CD14-positive monocyte (primary cell): ENCODE data around the gene FARP1. TPM values are rescaled to one million over a fixed set of nuclear protein-coding genes. Genes with fewer than 3 reads are reported as not detected.

Experiments used
- DNase-seq, 3 donors: peaks; one replicate each; pipeline ENCODE4 v3.0.0-alpha.2; 2011 to 2022
- H2AFZ ChIP-seq: 2 replicates; pipeline ENCODE4 v1.6.0; 2012; ENCODE audit warnings: mild to moderate bottlenecking, low read depth, low read length, inconsistent platforms; ENCODE audit not compliant: insufficient read depth, poor library complexity, severe bottlenecking
- H3K27ac ChIP-seq, 2 donors: 1 replicate in 1 of 2; 2 replicates in 1 of 2; pipeline ENCODE4 v1.5.1; 2012 to 2013; ENCODE audit warnings: low read length in 2 of 2, control low read depth in 1 of 2, inconsistent platforms in 1 of 2, low read depth in 1 of 2, mild to moderate bottlenecking in 1 of 2
- H3K27me3 ChIP-seq, 2 donors: one replicate each; pipeline versions ENCODE4 v1.6.0 to v1.6.1; 2011 to 2013; ENCODE audit warnings: low read length in 2 of 2; ENCODE audit not compliant: control insufficient read depth in 2 of 2, insufficient read depth in 2 of 2
- H3K36me3 ChIP-seq, 2 donors: replicated peaks in 1 of 2; 1 replicate in 1 of 2; 2 replicates in 1 of 2; pipeline versions ENCODE4 v1.5.1 to v1.6.1; 2012 to 2013; ENCODE audit warnings: low read length in 2 of 2, control low read depth in 1 of 2, inconsistent platforms in 1 of 2, mild to moderate bottlenecking in 1 of 2; ENCODE audit not compliant: insufficient read depth in 2 of 2, control insufficient read depth in 1 of 2
- H3K4me1 ChIP-seq, 2 donors: 1 replicate in 1 of 2; 2 replicates in 1 of 2; pipeline versions ENCODE4 v1.5.1 to v1.6.1; 2012 to 2013; ENCODE audit warnings: low read length in 2 of 2, control low read depth in 1 of 2, inconsistent platforms in 1 of 2, mild to moderate bottlenecking in 1 of 2, moderate library complexity in 1 of 2; ENCODE audit not compliant: insufficient read depth in 2 of 2, control insufficient read depth in 1 of 2
- H3K4me2 ChIP-seq: replicated peaks from 2 replicates; pipeline ENCODE3; 2012; ENCODE audit warnings: low read length, moderate library complexity, mild to moderate bottlenecking; ENCODE audit not compliant: poor library complexity, severe bottlenecking; ENCODE audit errors: extremely low read depth
- H3K4me3 ChIP-seq, 3 experiments: fragments of 200-600 bp in 1 of 3; sonication (generic) in 1 of 3; replicated peaks in 1 of 3; 1 replicate in 2 of 3; 2 replicates in 1 of 3; pipeline ENCODE4 v1.5.1; 2011 to 2013; ENCODE audit warnings: low read length in 3 of 3, mild to moderate bottlenecking in 3 of 3, control low read depth in 2 of 3, low read depth in 2 of 3, inconsistent platforms in 1 of 3, moderate library complexity in 1 of 3
- H3K79me2 ChIP-seq: 2 replicates; pipeline ENCODE4 v1.6.0; 2012; ENCODE audit warnings: mild to moderate bottlenecking, control low read depth, inconsistent platforms, low read length, moderate library complexity; ENCODE audit not compliant: insufficient read depth
- H3K9ac ChIP-seq: 2 replicates; pipeline ENCODE4 v1.6.0; 2017; ENCODE audit warnings: low read length, mild to moderate bottlenecking; ENCODE audit not compliant: insufficient read depth, poor library complexity, severe bottlenecking
- H3K9me3 ChIP-seq, 2 donors: replicated peaks in 1 of 2; 1 replicate in 1 of 2; 2 replicates in 1 of 2; pipeline versions ENCODE4 v1.5.1 to v1.6.1; 2012 to 2013; ENCODE audit warnings: low read length in 2 of 2, control low read depth in 1 of 2; ENCODE audit not compliant: control insufficient read depth in 1 of 2, insufficient read depth in 1 of 2
- H4K20me1 ChIP-seq: 2 replicates; pipeline ENCODE4 v1.6.0; 2012; ENCODE audit warnings: mild to moderate bottlenecking, low read length, control low read depth, moderate library complexity; ENCODE audit not compliant: insufficient read depth
- H3K27ac Mint-ChIP-seq, 7 donors: one replicate each; pipeline ENCODE4 v1.8.0; 2020; ENCODE audit warnings: mild to moderate bottlenecking in 7 of 7, mixed read lengths in 7 of 7, moderate library complexity in 6 of 7, inconsistent platforms in 2 of 7
- H3K27me3 Mint-ChIP-seq, 3 donors: one replicate each; pipeline ENCODE4 v1.8.0; 2021 to 2022; ENCODE audit warnings: low read depth in 3 of 3, mild to moderate bottlenecking in 3 of 3, mixed read lengths in 3 of 3, moderate library complexity in 3 of 3, inconsistent platforms in 1 of 3
- H3K36me3 Mint-ChIP-seq, 2 donors: one replicate each; pipeline ENCODE4 v1.8.0; 2020; ENCODE audit warnings: mixed read lengths in 2 of 2, inconsistent platforms in 1 of 2, mild to moderate bottlenecking in 1 of 2
- H3K4me1 Mint-ChIP-seq: one replicate; pipeline ENCODE4 v1.8.0; 2020; ENCODE audit warnings: mild to moderate bottlenecking, mixed read lengths
- H3K4me3 Mint-ChIP-seq, 2 donors: one replicate each; pipeline ENCODE4 v1.8.0; 2020; ENCODE audit warnings: mild to moderate bottlenecking in 2 of 2, mixed read lengths in 2 of 2, moderate library complexity in 1 of 2
- H3K9me3 Mint-ChIP-seq, 7 donors: one replicate each; pipeline ENCODE4 v1.8.0; 2020 to 2022; ENCODE audit warnings: mixed read lengths in 7 of 7, mild to moderate bottlenecking in 6 of 7, moderate library complexity in 6 of 7, inconsistent platforms in 2 of 7
- WGBS: methylation state at CpG from one replicate; pipeline ENCODE4 v1.1.5; 2013; ENCODE audit warnings: missing lambda C conversion rate; ENCODE audit not compliant: insufficient coverage; 5-methylcytosine and 5-hydroxymethylcytosine counted together
- intact Hi-C, 2 donors: fragments of 100-400 bp; cut with micrococcal nuclease; formaldehyde crosslinking; loops; one replicate each; pipeline versions ENCODE4 v1.15.0 to v1.15.1; 2023
- polyA plus RNA-seq, 3 donors: library from polyadenylated mRNA; depleted of rRNA in 1 of 3; unstranded in 2 of 3; stranded (reverse) in 1 of 3; fragments of 300-500 nt in 2 of 3; fragments of >200 nt in 1 of 3; fragmentation: Illumina TruSeq in 2 of 3; gene quantifications; 1 replicate in 2 of 3; 2 replicates in 1 of 3; pipeline ENCODE4 v1.2.3, GENCODE V29; 2012 to 2021
- TF ChIP-seq, protein P1 (sequence below): fragments of 200-600 bp; IDR thresholded peaks from one replicate; pipeline ENCODE4 v1.8.0; 2022; ENCODE audit warnings: antibody characterized with exemption, mild to moderate bottlenecking

FARP1 gene
- polyA plus RNA-seq, 3 donors, result 0.01 to 0.16 (median 0.12) TPM

DNA sequence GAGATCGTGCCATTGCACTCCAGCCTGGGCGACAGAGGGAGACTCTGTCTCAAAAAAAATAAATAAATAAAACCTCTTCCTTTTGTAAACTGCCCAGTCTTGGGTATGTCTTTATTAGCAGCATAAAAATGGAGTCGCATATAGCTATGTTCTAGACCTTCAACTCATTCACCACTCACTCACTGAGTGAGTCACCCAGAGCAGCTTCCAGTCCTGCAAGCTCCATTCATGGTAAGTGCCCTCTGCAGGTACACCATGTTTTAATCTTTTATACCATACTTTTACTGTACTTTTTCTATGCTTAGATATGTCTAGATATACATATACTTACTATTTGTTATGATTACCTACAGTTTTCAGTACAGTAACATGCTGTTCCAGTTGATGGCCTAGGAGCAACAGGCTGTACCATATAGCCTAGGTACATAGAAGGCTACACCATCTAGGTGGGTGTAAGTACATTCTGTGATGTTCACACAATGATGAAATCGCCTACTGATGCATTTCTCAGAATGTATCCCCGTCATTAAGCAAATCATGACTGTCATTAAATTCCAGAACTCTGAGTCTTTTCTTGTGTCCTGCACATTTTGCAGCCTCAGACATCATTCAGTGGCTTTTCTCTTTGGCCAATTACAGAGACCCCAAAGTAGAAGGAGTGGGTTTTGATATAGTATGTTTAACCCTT lies 13.7 kb upstream of the FARP1 start:
- Histone ChIP-seq H3K4me3 (no peak overlapping the region), H3K27ac (no peak overlapping the region), H3K79me2 (no peaks in the 10 kb centered on the region), H3K27me3 (no peaks in the 10 kb centered on the region), H3K9me3 (peaks cover 16 to 18% of the 10 kb centered on the region in 2 donors), H3K9ac (no peak overlapping the region), H4K20me1 (no peaks in the 10 kb centered on the region), H3K36me3 (no peaks in the 10 kb centered on the region), H2AFZ (no peak overlapping the region), H3K4me1 (no peaks in the 10 kb centered on the region), H3K4me2 (no peak overlapping the region)
- H3K27ac Mint-ChIP-seq, result no peak overlapping the region
- H3K9me3 Mint-ChIP-seq, result peaks cover 16 to 25% (median 22%) of the 10 kb centered on the region in 7 donors
- H3K4me1 Mint-ChIP-seq, result no peaks in the 10 kb centered on the region
- TF ChIP-seq, protein P1, sequence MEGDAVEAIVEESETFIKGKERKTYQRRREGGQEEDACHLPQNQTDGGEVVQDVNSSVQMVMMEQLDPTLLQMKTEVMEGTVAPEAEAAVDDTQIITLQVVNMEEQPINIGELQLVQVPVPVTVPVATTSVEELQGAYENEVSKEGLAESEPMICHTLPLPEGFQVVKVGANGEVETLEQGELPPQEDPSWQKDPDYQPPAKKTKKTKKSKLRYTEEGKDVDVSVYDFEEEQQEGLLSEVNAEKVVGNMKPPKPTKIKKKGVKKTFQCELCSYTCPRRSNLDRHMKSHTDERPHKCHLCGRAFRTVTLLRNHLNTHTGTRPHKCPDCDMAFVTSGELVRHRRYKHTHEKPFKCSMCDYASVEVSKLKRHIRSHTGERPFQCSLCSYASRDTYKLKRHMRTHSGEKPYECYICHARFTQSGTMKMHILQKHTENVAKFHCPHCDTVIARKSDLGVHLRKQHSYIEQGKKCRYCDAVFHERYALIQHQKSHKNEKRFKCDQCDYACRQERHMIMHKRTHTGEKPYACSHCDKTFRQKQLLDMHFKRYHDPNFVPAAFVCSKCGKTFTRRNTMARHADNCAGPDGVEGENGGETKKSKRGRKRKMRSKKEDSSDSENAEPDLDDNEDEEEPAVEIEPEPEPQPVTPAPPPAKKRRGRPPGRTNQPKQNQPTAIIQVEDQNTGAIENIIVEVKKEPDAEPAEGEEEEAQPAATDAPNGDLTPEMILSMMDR, result no peak
- no peaks in the 10 kb centered on the region for H3K36me3 Mint-ChIP-seq
- H3K27me3 Mint-ChIP-seq, result peaks cover 0 to 5% (median 3%) of the 10 kb centered on the region in 3 donors
- no peak overlapping the region for H3K4me3 Mint-ChIP-seq
- WGBS, result 80% methylated on average over 1 of the region's 5 CpGs
- intact Hi-C loops, result no loop called here
- DNase-seq, result no peak

DNA sequence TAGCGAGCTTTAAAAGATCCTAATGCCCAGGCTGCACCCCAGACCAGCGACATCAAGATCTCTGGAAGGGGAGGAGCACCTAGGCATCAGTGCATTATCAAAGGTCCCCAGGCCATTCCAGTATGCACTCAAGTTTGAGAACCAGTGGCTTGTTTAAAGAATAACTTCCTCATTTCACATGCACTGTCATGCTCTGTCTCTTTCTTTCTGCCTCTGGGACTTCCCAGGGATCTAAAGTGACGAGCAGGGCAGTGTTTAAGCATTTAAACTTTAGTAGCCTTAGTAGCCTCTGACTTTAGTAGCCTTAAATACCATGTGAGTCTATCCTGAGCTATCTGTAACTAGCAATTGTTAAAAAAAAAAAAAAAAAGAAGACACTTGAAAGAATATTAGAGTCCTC lies 8.9 kb upstream of the FARP1 start:
- H3K4me3 Mint-ChIP-seq, result no peak overlapping the region
- H3K9me3 ChIP-seq, result no peaks in the 10 kb centered on the region
- H3K27ac Mint-ChIP-seq, result no peak overlapping the region
- no peak overlapping the region for H3K27ac ChIP-seq
- 45% methylated on average over 2 of the region's 3 CpGs for WGBS
- H3K36me3 Mint-ChIP-seq, result no peaks in the 10 kb centered on the region
- H3K27me3 ChIP-seq, result peaks cover 0 to 6% of the 10 kb centered on the region in 2 donors
- DNase-seq, result peak in 2 of 3 donors; percentile 6 to 52
- H2AFZ ChIP-seq, result no peak overlapping the region
- H3K4me3 ChIP-seq, result no peak overlapping the region
- no peaks in the 10 kb centered on the region for H3K4me1 Mint-ChIP-seq
- H4K20me1 ChIP-seq, result no peaks in the 10 kb centered on the region
- H3K4me2 ChIP-seq, result no peak overlapping the region
- H3K36me3 ChIP-seq, result no peaks in the 10 kb centered on the region
- no peak overlapping the region for H3K9ac ChIP-seq
- H3K79me2 ChIP-seq, result no peaks in the 10 kb centered on the region
- H3K4me1 ChIP-seq, result no peaks in the 10 kb centered on the region
- TF ChIP-seq, protein P1, result no peak
- intact Hi-C loops, result no loop called here
- H3K27me3 Mint-ChIP-seq, result peaks cover 3 to 19% (median 8%) of the 10 kb centered on the region in 3 donors
- H3K9me3 Mint-ChIP-seq, result peaks cover 0 to 1% (median 0%) of the 10 kb centered on the region in 7 donors
